Measurements from ENCODE around the gene NMNAT3. TPM values are rescaled to one million over a fixed set of nuclear protein-coding genes. Genes with fewer than 3 reads are reported as not detected.
A peak's percentile ranks its signal among the peaks of the same experiment; 100 is the strongest.

Gene NMNAT3
- total RNA-seq, 1 experiment from 2014 or later, result 4.6 TPM

GRCh38 chr3:139555249-139555648, 122.5 kb downstream of the NMNAT3 start:
- Mint-ChIP-seq H3K36me3 (no peaks in the 10 kb centered on the region), H3K4me3 (no peak overlapping the region), H3K27ac (no peak overlapping the region), H3K27me3 (ENCODE audit: low read depth) (no peaks in the 10 kb centered on the region; the same call in 1 of the 2 replicates), H3K4me1 (peaks cover 22% of the 10 kb centered on the region), H3K9me3 (no peaks in the 10 kb centered on the region)
- TF ChIP-seq FOXJ3 (CRISPR knock-in tag; IDR thresholded peaks at IDR 0.05; ENCODE audit: borderline replicate concordance), result no peak
- ChIA-PET CTCF (no interaction called here), POLR2A (interaction anchor here (1.0 kb wide), 1 partner anchor 15 kb away, joined by 3 read pairs; no protein-coding TSS in a partner anchor)
- ATAC-seq (no peak), DNase-seq (ENCODE audit: low spot score) (no peak)

DNA sequence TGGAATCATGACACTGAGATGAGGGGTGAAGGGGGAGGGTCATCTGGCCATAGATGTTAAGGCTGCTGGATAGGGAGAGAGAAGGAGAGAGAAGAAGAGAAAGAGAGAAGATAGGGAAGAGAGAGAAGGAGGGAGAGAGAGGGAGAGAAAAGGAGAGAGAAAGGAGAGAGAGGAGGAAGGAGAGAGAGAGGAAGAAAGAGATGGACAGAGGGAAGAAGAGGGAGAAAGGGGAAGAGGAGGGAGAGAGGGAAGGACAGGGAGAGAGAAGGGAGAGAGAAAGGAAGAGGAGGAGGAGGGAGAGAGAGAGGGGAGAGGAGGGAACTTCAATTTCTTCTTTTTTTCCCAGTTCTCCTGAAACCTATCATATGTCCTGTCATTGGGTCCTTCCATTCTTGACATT, 123.1 kb downstream of the NMNAT3 start:
- no peak for TF ChIP-seq RELA (CRISPR knock-in tag; IDR thresholded peaks at IDR 0.05; ENCODE audit: borderline replicate concordance)
- TF ChIP-seq NR1H2 (CRISPR knock-in tag; IDR thresholded peaks at IDR 0.05), result no peak
- TF ChIP-seq ZNF232 (CRISPR knock-in tag; IDR thresholded peaks at IDR 0.05), result no peak
- TF ChIP-seq, protein P1, sequence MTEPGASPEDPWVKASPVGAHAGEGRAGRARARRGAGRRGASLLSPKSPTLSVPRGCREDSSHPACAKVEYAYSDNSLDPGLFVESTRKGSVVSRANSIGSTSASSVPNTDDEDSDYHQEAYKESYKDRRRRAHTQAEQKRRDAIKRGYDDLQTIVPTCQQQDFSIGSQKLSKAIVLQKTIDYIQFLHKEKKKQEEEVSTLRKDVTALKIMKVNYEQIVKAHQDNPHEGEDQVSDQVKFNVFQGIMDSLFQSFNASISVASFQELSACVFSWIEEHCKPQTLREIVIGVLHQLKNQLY (CRISPR knock-in tag; IDR thresholded peaks at IDR 0.05), result no peak
- TF ChIP-seq ARID4B (CRISPR knock-in tag; IDR thresholded peaks at IDR 0.05; ENCODE audit: borderline replicate concordance), result no peak
- H3K4me1 Mint-ChIP-seq, result peaks cover 22% of the 10 kb centered on the region

GRCh38 chr3:139552632-139553365, 125.0 kb downstream of the NMNAT3 start:
- ChIA-PET CTCF (interaction anchor here (0.9 to 2.1 kb wide), 5 partner anchors 11 to 385 kb away, joined by 3 to 8 read pairs (median 3); no protein-coding TSS in a partner anchor), POLR2A (interaction anchor here (0.5 kb wide), 1 partner anchor 230 kb away, joined by 3 read pairs; no protein-coding TSS in a partner anchor)
- ATAC-seq (peak; percentile 55), DNase-seq (ENCODE audit: low spot score) (no peak)
- H3K36me3 Mint-ChIP-seq, result no peaks in the 10 kb centered on the region
- H3K4me1 Mint-ChIP-seq, result peaks cover 14% of the 10 kb centered on the region
- TF ChIP-seq, protein P2, sequence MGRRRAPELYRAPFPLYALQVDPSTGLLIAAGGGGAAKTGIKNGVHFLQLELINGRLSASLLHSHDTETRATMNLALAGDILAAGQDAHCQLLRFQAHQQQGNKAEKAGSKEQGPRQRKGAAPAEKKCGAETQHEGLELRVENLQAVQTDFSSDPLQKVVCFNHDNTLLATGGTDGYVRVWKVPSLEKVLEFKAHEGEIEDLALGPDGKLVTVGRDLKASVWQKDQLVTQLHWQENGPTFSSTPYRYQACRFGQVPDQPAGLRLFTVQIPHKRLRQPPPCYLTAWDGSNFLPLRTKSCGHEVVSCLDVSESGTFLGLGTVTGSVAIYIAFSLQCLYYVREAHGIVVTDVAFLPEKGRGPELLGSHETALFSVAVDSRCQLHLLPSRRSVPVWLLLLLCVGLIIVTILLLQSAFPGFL (CRISPR knock-in tag; IDR thresholded peaks at IDR 0.05; ENCODE audit: borderline replicate concordance), result no peak
- TF ChIP-seq SMAD4 (CRISPR knock-in tag; IDR thresholded peaks at IDR 0.05), result no peak
- TF ChIP-seq CBFB (CRISPR knock-in tag; IDR thresholded peaks at IDR 0.05; ENCODE audit: low read depth), result no peak
- TF ChIP-seq ZNF232 (CRISPR knock-in tag; IDR thresholded peaks at IDR 0.05), result no peak
- TF ChIP-seq EMX1 (CRISPR knock-in tag; IDR thresholded peaks at IDR 0.05), result no peak
- TF ChIP-seq FOXJ3 (CRISPR knock-in tag; IDR thresholded peaks at IDR 0.05; ENCODE audit: borderline replicate concordance), result no peak
- TF ChIP-seq ZBTB21 (CRISPR knock-in tag; IDR thresholded peaks at IDR 0.05; ENCODE audit: borderline replicate concordance), result no peak
- TF ChIP-seq ZNF138 (CRISPR knock-in tag; conservative IDR thresholded peaks at IDR 0.05), result no peak
- no peak for TF ChIP-seq TEAD4 (CRISPR knock-in tag; IDR thresholded peaks at IDR 0.05)
- TF ChIP-seq, protein P3, sequence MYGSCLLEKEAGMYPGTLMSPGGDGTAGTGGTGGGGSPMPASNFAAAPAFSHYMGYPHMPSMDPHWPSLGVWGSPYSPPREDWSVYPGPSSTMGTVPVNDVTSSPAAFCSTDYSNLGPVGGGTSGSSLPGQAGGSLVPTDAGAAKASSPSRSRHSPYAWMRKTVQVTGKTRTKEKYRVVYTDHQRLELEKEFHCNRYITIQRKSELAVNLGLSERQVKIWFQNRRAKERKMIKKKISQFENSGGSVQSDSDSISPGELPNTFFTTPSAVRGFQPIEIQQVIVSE (CRISPR knock-in tag; IDR thresholded peaks at IDR 0.05; ENCODE audit: borderline replicate concordance), result no peak
- TF ChIP-seq, protein P4, sequence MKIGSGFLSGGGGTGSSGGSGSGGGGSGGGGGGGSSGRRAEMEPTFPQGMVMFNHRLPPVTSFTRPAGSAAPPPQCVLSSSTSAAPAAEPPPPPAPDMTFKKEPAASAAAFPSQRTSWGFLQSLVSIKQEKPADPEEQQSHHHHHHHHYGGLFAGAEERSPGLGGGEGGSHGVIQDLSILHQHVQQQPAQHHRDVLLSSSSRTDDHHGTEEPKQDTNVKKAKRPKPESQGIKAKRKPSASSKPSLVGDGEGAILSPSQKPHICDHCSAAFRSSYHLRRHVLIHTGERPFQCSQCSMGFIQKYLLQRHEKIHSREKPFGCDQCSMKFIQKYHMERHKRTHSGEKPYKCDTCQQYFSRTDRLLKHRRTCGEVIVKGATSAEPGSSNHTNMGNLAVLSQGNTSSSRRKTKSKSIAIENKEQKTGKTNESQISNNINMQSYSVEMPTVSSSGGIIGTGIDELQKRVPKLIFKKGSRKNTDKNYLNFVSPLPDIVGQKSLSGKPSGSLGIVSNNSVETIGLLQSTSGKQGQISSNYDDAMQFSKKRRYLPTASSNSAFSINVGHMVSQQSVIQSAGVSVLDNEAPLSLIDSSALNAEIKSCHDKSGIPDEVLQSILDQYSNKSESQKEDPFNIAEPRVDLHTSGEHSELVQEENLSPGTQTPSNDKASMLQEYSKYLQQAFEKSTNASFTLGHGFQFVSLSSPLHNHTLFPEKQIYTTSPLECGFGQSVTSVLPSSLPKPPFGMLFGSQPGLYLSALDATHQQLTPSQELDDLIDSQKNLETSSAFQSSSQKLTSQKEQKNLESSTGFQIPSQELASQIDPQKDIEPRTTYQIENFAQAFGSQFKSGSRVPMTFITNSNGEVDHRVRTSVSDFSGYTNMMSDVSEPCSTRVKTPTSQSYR (CRISPR knock-in tag; IDR thresholded peaks at IDR 0.05), result no peak
- no peak for TF ChIP-seq IRF1 (CRISPR knock-in tag; IDR thresholded peaks at IDR 0.05)
- no peak for TF ChIP-seq NFYB (CRISPR knock-in tag; conservative IDR thresholded peaks at IDR 0.05; ENCODE audit: low read depth)
- no peak for TF ChIP-seq GTF2I (CRISPR knock-in tag; conservative IDR thresholded peaks at IDR 0.05)
- H3K27ac Mint-ChIP-seq, result no peak overlapping the region
- H3K27me3 Mint-ChIP-seq (ENCODE audit: low read depth), result no peaks in the 10 kb centered on the region; the same call in 1 of the 2 replicates
- H3K4me3 Mint-ChIP-seq, result no peak overlapping the region
- no peaks in the 10 kb centered on the region for H3K9me3 Mint-ChIP-seq

More for the DNA sequence above, 123.1 kb downstream of the NMNAT3 start:
- H3K36me3 Mint-ChIP-seq, result no peaks in the 10 kb centered on the region
- no peaks in the 10 kb centered on the region for H3K9me3 Mint-ChIP-seq
- ChIA-PET POLR2A (no interaction called here), CTCF (no interaction called here)
- H3K4me3 Mint-ChIP-seq, result no peak overlapping the region
- no peak overlapping the region for H3K27ac Mint-ChIP-seq
- no peak for ATAC-seq
- H3K27me3 Mint-ChIP-seq (ENCODE audit: low read depth), result no peaks in the 10 kb centered on the region; the same call in 1 of the 2 replicates
- DNase-seq (ENCODE audit: low spot score), result no peak

Data from WTC11 (cell line).